Caco-2 (cell line): ENCODE data around the gene PITX2. TPM values are rescaled to one million over a fixed set of nuclear protein-coding genes. Genes with fewer than 3 reads are reported as not detected.

Source experiments
- BruUV-seq: library from RNA; stranded (reverse); fragments of 400-500 nt; replicated peaks from 2 replicates; lab custom pipeline; 2021; lab: Mats Ljungman, UMichigan
- CTCF ChIA-PET: fragments of 300-600 bp; sonication (Branson Sonifier 250); formaldehyde crosslinking; loops from one replicate; lab custom pipeline; 2022; ENCODE audit warnings: antibody characterized with exemption; lab: Charles Lee
- POLR2A ChIA-PET: fragments of 300-600 bp; sonication (Branson Sonifier 250); formaldehyde crosslinking; loops from one replicate; lab custom pipeline; 2022; ENCODE audit warnings: antibody characterized with exemption; lab: Charles Lee
- DNase-seq, 2 experiments: peaks; one replicate each; pipeline versions ENCODE4 v3.0.0 to v3.0.0-alpha.2; 2020 to 2022
- H3K27me3 ChIP-seq: replicated peaks from 2 replicates; pipeline ENCODE4 v1.6.0; 2011; ENCODE audit warnings: low read length; ENCODE audit not compliant: control insufficient read depth, insufficient read depth
- H3K36me3 ChIP-seq: 2 replicates; pipeline ENCODE4 v1.5.1; 2011; ENCODE audit warnings: low read length; ENCODE audit not compliant: control insufficient read depth, insufficient read depth
- H3K4me1 ChIP-seq: fragments of 250-450 bp; sonication (Bioruptor Pico); 2 replicates; pipeline ENCODE4 v1.5.1; 2020; ENCODE audit warnings: mild to moderate bottlenecking
- H3K4me3 ChIP-seq: 2 replicates; pipeline ENCODE4 v1.5.1; 2011; ENCODE audit warnings: low read depth, mild to moderate bottlenecking, control low read depth, low read length
- H3K9me3 ChIP-seq: fragments of 250-450 bp; sonication (Bioruptor Pico); 2 replicates; pipeline ENCODE4 v1.5.1; 2020; ENCODE audit warnings: mild to moderate bottlenecking, moderate library complexity
- H3K27ac Mint-ChIP-seq: one replicate; pipeline ENCODE4 v1.8.0; 2022; ENCODE audit warnings: mixed read lengths; ENCODE audit not compliant: unreplicated experiment
- H3K27me3 Mint-ChIP-seq: one replicate; pipeline ENCODE4 v1.8.0; 2022; ENCODE audit warnings: mixed read lengths; ENCODE audit not compliant: insufficient read depth, unreplicated experiment
- H3K36me3 Mint-ChIP-seq: one replicate; pipeline ENCODE4 v1.8.0; 2022; ENCODE audit warnings: mild to moderate bottlenecking, mixed read lengths; ENCODE audit not compliant: insufficient read depth, unreplicated experiment
- H3K4me1 Mint-ChIP-seq: one replicate; pipeline ENCODE4 v1.8.0; 2022; ENCODE audit warnings: low read depth, mixed read lengths; ENCODE audit not compliant: unreplicated experiment
- H3K4me3 Mint-ChIP-seq: one replicate; pipeline ENCODE4 v1.8.0; 2022; ENCODE audit warnings: mild to moderate bottlenecking, moderate library complexity, mixed read lengths; ENCODE audit not compliant: unreplicated experiment
- H3K9me3 Mint-ChIP-seq: one replicate; pipeline ENCODE4 v1.8.0; 2022; ENCODE audit warnings: mixed read lengths; ENCODE audit not compliant: unreplicated experiment
- CTCF ChIP-seq, 2 experiments: fragments of 200-600 bp in 1 of 2; IDR thresholded peaks; 1 replicate in 1 of 2; 2 replicates in 1 of 2; pipeline versions ENCODE4 v1.5.1 to v1.8.0; 2011 to 2022; ENCODE audit warnings: antibody characterized with exemption in 1 of 2, control low read depth in 1 of 2, inconsistent platforms in 1 of 2, low read depth in 1 of 2, low read length in 1 of 2, mild to moderate bottlenecking in 1 of 2, moderate library complexity in 1 of 2; ENCODE audit not compliant: insufficient read depth in 1 of 2, severe bottlenecking in 1 of 2, unreplicated experiment in 1 of 2
- intact Hi-C: fragments of 100-400 bp; cut with micrococcal nuclease; formaldehyde crosslinking; loops from one replicate; pipeline ENCODE4 v1.10.0; 2022; ENCODE audit not compliant: unreplicated experiment
- total RNA-seq: library from RNA; stranded (reverse); gene quantifications from 2 replicates; pipeline ENCODE4 v1.2.3, GENCODE V29; 2022

PITX2 gene
- total RNA-seq, 1 experiment from 2014 or later: 82.8 TPM

DNA sequence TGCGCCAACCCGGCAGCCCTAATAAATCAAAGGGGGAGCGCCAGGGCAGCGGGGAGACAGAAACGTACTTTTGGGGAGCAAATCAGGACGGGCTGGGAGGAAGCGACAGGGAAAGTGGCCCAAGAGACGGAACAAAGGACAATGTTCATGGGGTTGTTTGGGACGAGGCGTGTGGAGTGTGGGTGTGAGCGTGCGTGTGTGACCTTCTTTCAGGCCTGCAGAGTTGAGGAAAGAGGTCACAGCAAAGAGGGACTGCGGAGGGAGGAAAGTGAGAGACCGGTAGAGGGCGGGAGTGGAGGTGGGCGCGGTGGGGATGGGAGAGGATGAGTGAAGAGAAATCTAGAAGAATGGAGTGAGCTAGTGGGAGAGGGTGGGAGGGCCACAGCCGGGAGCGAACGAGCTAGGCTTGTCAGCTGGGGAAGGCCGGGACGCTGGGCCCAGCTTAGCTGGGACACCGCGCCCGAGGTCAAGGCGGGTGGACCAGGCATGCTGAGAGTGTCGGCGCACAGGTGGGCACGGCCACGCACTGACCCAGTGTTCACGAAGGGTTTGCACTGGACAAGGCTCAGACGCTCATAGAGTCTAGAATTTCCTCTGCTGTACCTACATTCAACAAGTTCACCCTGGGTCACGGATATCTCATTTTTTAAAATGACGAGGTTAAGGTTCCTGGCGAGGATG is 14.7 kb upstream of the PITX2 start:
- peak; percentile 51 to 68 for DNase-seq
- Mint-ChIP-seq H3K27me3 (no peaks in the 10 kb centered on the region), H3K4me1 (peaks cover 24% of the 10 kb centered on the region), H3K27ac (peak overlapping the region; percentile 93), H3K36me3 (peaks cover 40% of the 10 kb centered on the region), H3K4me3 (peak overlapping the region; percentile 88), H3K9me3 (no peaks in the 10 kb centered on the region)
- no TSS peak for BruUV-seq
- Histone ChIP-seq H3K9me3 (no peaks in the 10 kb centered on the region), H3K27me3 (no peaks in the 10 kb centered on the region), H3K36me3 (peaks cover 3% of the 10 kb centered on the region), H3K4me1 (0 out of 2 replicates have a peak, but pooled peaks cover 8% of the 10 kb centered on the region), H3K4me3 (peak overlapping the region; percentile 73)
- ChIA-PET CTCF (interaction anchor here (0.6 kb wide), 1 partner anchor 29 kb away, joined by 3 read pairs; no protein-coding TSS in a partner anchor), POLR2A (no interaction called here)
- intact Hi-C loops: loop anchor here (1.0 to 5.0 kb wide), 2 partner anchors 16 to 335 kb away; no protein-coding TSS in a partner anchor
- TF ChIP-seq CTCF (IDR thresholded peaks at IDR 0.05; ENCODE audit: insufficient read depth in 1 of 2, low read depth in 1 of 2, low read length in 1 of 2, severe bottlenecking in 1 of 2, unreplicated experiment in 1 of 2): peak in 1 of 2 experiments; percentile 51

GRCh38 chr4:110636680-110637407 is 14.0 kb upstream of the PITX2 start:
- peaks cover 20% of the 10 kb centered on the region for H3K4me1 Mint-ChIP-seq
- no peaks in the 10 kb centered on the region for H3K9me3 Mint-ChIP-seq
- H3K27me3 ChIP-seq: no peaks in the 10 kb centered on the region
- peak; percentile 86 for DNase-seq
- H3K27me3 Mint-ChIP-seq: no peaks in the 10 kb centered on the region
- peak overlapping the region; percentile 73 for H3K4me3 ChIP-seq
- no TSS peak for BruUV-seq
- no peaks in the 10 kb centered on the region for H3K9me3 ChIP-seq
- POLR2A ChIA-PET: interaction anchor here (0.8 kb wide), 1 partner anchor 184 kb away, joined by 3 read pairs; no protein-coding TSS in a partner anchor
- H3K36me3 ChIP-seq: peaks cover 7% of the 10 kb centered on the region
- CTCF ChIA-PET: interaction anchor here (0.6 to 1.3 kb wide), 4 partner anchors 10 to 1008 kb away, joined by 3 to 6 read pairs (median 4); no protein-coding TSS in a partner anchor
- H3K36me3 Mint-ChIP-seq: peaks cover 47% of the 10 kb centered on the region
- 0 out of 2 replicates have a peak, but pooled peaks cover 8% of the 10 kb centered on the region for H3K4me1 ChIP-seq
- H3K27ac Mint-ChIP-seq: peak overlapping the region; percentile 93
- no peak for TF ChIP-seq CTCF (IDR thresholded peaks at IDR 0.05; ENCODE audit: insufficient read depth in 1 of 2, low read depth in 1 of 2, low read length in 1 of 2, severe bottlenecking in 1 of 2, unreplicated experiment in 1 of 2)
- H3K4me3 Mint-ChIP-seq: peak overlapping the region; percentile 88
- intact Hi-C loops: loop anchor here (1.0 to 5.0 kb wide), 6 partner anchors 14 to 335 kb away; partner anchors contain the start of gene PITX2

DNA sequence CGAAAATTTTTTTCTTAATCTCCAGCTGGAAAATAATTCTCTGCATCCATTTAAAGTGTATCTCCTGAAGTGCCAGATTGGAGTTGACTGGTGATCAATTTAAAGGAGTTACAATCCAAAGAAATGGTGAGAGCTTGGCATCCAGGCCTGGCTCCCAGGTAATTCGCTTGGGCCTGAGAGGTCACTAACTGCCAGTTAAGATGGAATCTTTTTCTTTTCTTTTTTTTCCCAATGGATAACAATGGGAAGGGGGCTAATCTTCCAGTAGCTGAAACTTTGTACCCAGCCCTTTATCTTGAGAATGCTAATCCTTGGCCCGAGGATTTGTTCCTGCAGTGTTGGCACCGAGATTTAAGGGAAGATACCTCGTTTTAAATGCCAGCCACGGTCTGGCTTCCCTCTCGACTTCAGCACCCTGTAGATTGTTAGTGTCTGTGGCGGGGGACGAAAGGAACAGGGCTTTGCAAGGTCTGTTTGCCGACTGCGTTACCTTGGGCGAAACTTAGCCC is 13.3 kb upstream of the PITX2 start:
- peak overlapping the region; percentile 88 for H3K4me3 Mint-ChIP-seq
- intact Hi-C loops: loop anchor here (1.0 to 5.0 kb wide), 5 partner anchors 13 to 336 kb away; partner anchors contain the start of gene PITX2
- H3K27me3 Mint-ChIP-seq: no peaks in the 10 kb centered on the region
- H3K4me3 ChIP-seq: peak overlapping the region; percentile 73
- no peak for TF ChIP-seq CTCF (IDR thresholded peaks at IDR 0.05; ENCODE audit: insufficient read depth in 1 of 2, low read depth in 1 of 2, low read length in 1 of 2, severe bottlenecking in 1 of 2, unreplicated experiment in 1 of 2)
- TSS peak; percentile 58 for BruUV-seq
- peaks cover 53% of the 10 kb centered on the region for H3K36me3 Mint-ChIP-seq
- H3K4me1 ChIP-seq: 0 out of 2 replicates have a peak, but pooled peaks cover 8% of the 10 kb centered on the region
- H3K27me3 ChIP-seq: no peaks in the 10 kb centered on the region
- H3K36me3 ChIP-seq: peaks cover 7% of the 10 kb centered on the region
- POLR2A ChIA-PET: interaction anchor here (0.7 to 0.8 kb wide), 2 partner anchors 9 to 185 kb away, joined by 3 to 4 read pairs; no protein-coding TSS in a partner anchor
- peak overlapping the region; percentile 93 for H3K27ac Mint-ChIP-seq
- peaks cover 19% of the 10 kb centered on the region for H3K4me1 Mint-ChIP-seq
- DNase-seq: no peak
- CTCF ChIA-PET: interaction anchor here (0.7 to 1.3 kb wide), 3 partner anchors 9 to 1008 kb away, joined by 3 to 6 read pairs (median 6); no protein-coding TSS in a partner anchor
- H3K9me3 ChIP-seq: no peaks in the 10 kb centered on the region
- no peaks in the 10 kb centered on the region for H3K9me3 Mint-ChIP-seq
